Hepatocyte (in vitro differentiated cells): Measurements from ENCODE around the gene PBX3. TPM values are rescaled to one million over a fixed set of nuclear protein-coding genes. Genes with fewer than 3 reads are reported as not detected.

Source experiments
- DNase-seq: peaks from one replicate; pipeline ENCODE4 v3.0.0-alpha.2; 2016; ENCODE audit warnings: low spot score
- H2AFZ ChIP-seq: fragments of 200-600 bp; sonication (generic); 2 replicates; pipeline ENCODE4 v1.6.0; 2016; ENCODE audit warnings: antibody characterized with exemption, mild to moderate bottlenecking
- H3K27ac ChIP-seq: fragments of 200-600 bp; sonication (generic); 2 replicates; pipeline ENCODE4 v1.5.1; 2016; ENCODE audit warnings: mild to moderate bottlenecking
- H3K27me3 ChIP-seq: fragments of 200-600 bp; sonication (generic); 2 replicates; pipeline ENCODE4 v1.6.1; 2016
- H3K36me3 ChIP-seq: fragments of 200-600 bp; sonication (generic); replicated peaks from 2 replicates; pipeline ENCODE4 v1.5.1; 2016; ENCODE audit warnings: low read depth; ENCODE audit not compliant: insufficient read depth
- H3K4me1 ChIP-seq: fragments of 200-600 bp; sonication (generic); 2 replicates; pipeline ENCODE4 v1.5.1; 2016; ENCODE audit warnings: mild to moderate bottlenecking, moderate library complexity; ENCODE audit not compliant: insufficient read depth
- H3K4me2 ChIP-seq: fragments of 200-600 bp; sonication (generic); 2 replicates; pipeline ENCODE4 v1.6.0; 2016
- H3K4me3 ChIP-seq: fragments of 200-600 bp; sonication (generic); 2 replicates; pipeline ENCODE4 v1.5.1; 2016; ENCODE audit warnings: mild to moderate bottlenecking
- H3K79me2 ChIP-seq: fragments of 200-600 bp; sonication (generic); 2 replicates; pipeline ENCODE4 v1.6.0; 2017; ENCODE audit warnings: mild to moderate bottlenecking
- H3K9me2 ChIP-seq: fragments of 200-600 bp; sonication (generic); replicated peaks from 2 replicates; pipeline ENCODE4 v1.6.0; 2017; ENCODE audit warnings: mild to moderate bottlenecking; ENCODE audit not compliant: insufficient read depth
- H3K9me3 ChIP-seq: fragments of 200-600 bp; sonication (generic); 2 replicates; pipeline ENCODE4 v1.5.1; 2016; ENCODE audit warnings: low read depth, mild to moderate bottlenecking
- H4K20me1 ChIP-seq: fragments of 200-600 bp; sonication (generic); 2 replicates; pipeline ENCODE4 v1.6.0; 2016; ENCODE audit warnings: mild to moderate bottlenecking; ENCODE audit not compliant: insufficient read depth, poor library complexity, severe bottlenecking
- CTCF ChIP-seq: fragments of 200-600 bp; sonication (generic); IDR thresholded peaks from 2 replicates; pipeline ENCODE4 v1.5.1; 2016; ENCODE audit warnings: antibody characterized with exemption, mild to moderate bottlenecking; ENCODE audit not compliant: poor library complexity
- EZH2 ChIP-seq: fragments of 200-600 bp; sonication (generic); IDR thresholded peaks from 2 replicates; pipeline ENCODE4 v1.6.1; 2016; ENCODE audit warnings: antibody characterized with exemption, mild to moderate bottlenecking, borderline replicate concordance
- EZH2phosphoT487 ChIP-seq: fragments of 200-600 bp; sonication (generic); IDR thresholded peaks from one replicate; pipeline ENCODE4 v1.6.1; 2018; ENCODE audit warnings: antibody characterized with exemption, mild to moderate bottlenecking, low read depth, moderate library complexity; ENCODE audit not compliant: unreplicated experiment, severe bottlenecking
- WGBS: methylation state at CpG from one replicate; pipeline ENCODE4 v1.1.6; 2016; ENCODE audit warnings: low lambda C conversion rate; ENCODE audit errors: missing lambda C conversion rate; 5-methylcytosine and 5-hydroxymethylcytosine counted together
- polyA plus RNA-seq: library from polyadenylated mRNA; unstranded; fragments of >200 nt; fragmentation: Nextera tagmentation; extraction: Ambion mirVana; gene quantifications from 2 replicates; pipeline ENCODE4 v1.2.1, GENCODE V29; 2016
- total RNA-seq: library from RNA; depleted of rRNA; stranded (reverse); fragments of >200 nt; gene quantifications from 2 replicates; pipeline ENCODE4 v1.2.3, GENCODE V29; 2014

PBX3 gene
- total and polyA plus RNA-seq, 2 experiments from 2014 or later, result 15.9 to 23.3 TPM

- H3K27me3 ChIP-seq, result no peaks in the 10 kb centered on the region
- DNase-seq, result no peak
- H3K9me2 ChIP-seq, result no peaks in the 10 kb centered on the region
- TF ChIP-seq EZH2 (no peak), CTCF (no peak), EZH2phosphoT487 (no peak)
- no peak overlapping the region for H2AFZ ChIP-seq
- H3K4me2 ChIP-seq, result peak overlapping the region; percentile 70
- no peaks in the 10 kb centered on the region for H4K20me1 ChIP-seq
- no peaks in the 10 kb centered on the region for H3K79me2 ChIP-seq
- no peaks in the 10 kb centered on the region for H3K9me3 ChIP-seq
- H3K27ac ChIP-seq, result peak overlapping the region; percentile 36
- 75% methylated on average over 12 of the region's 12 CpGs for WGBS
- H3K36me3 ChIP-seq, result no peaks in the 10 kb centered on the region
- no peak overlapping the region for H3K4me3 ChIP-seq
- no peaks in the 10 kb centered on the region for H3K4me1 ChIP-seq
These were observed 206.3 kb downstream of the PBX3 start for GRCh38 chr9:125953314-125954019.

- whole genome bisulfite sequencing, result 83% methylated on average over 5 of the region's 5 CpGs
These were observed 208.9 kb downstream of the PBX3 start for GRCh38 chr9:125956102-125956501.

GRCh38 chr9:125959315-125959714 lies 212.1 kb downstream of the PBX3 start:
- Histone ChIP-seq H3K36me3 (no peaks in the 10 kb centered on the region), H3K9me2 (no peaks in the 10 kb centered on the region), H4K20me1 (no peaks in the 10 kb centered on the region), H2AFZ (no peak overlapping the region), H3K4me2 (no peak overlapping the region), H3K4me3 (no peak overlapping the region), H3K27me3 (no peaks in the 10 kb centered on the region), H3K79me2 (no peaks in the 10 kb centered on the region), H3K4me1 (no peaks in the 10 kb centered on the region), H3K27ac (no peak overlapping the region), H3K9me3 (no peaks in the 10 kb centered on the region)
- TF ChIP-seq EZH2phosphoT487 (no peak), EZH2 (no peak), CTCF (no peak)
- 93% methylated on average over 3 of the region's 3 CpGs for WGBS
- DNase-seq, result no peak

More at GRCh38 chr9:125956102-125956501, 208.9 kb downstream of the PBX3 start:
- Histone ChIP-seq H3K27me3 (no peaks in the 10 kb centered on the region), H3K27ac (no peak overlapping the region), H3K4me1 (no peaks in the 10 kb centered on the region), H3K9me2 (no peaks in the 10 kb centered on the region), H4K20me1 (no peaks in the 10 kb centered on the region), H3K79me2 (no peaks in the 10 kb centered on the region), H3K4me2 (no peak overlapping the region), H3K4me3 (no peak overlapping the region), H3K9me3 (no peaks in the 10 kb centered on the region), H2AFZ (no peak overlapping the region), H3K36me3 (no peaks in the 10 kb centered on the region)
- DNase-seq, result no peak
- TF ChIP-seq CTCF (no peak), EZH2 (no peak), EZH2phosphoT487 (no peak)
